Activated CD4-positive, alpha-beta memory T cell treated with anti-CD3 and anti-CD28 coated beads, Interleukin-2, amount 10 ng/mL, durations not matched to agents 7 days and 5 days (primary cell): ENCODE results near the gene RBBP9. TPM values are rescaled to one million over a fixed set of nuclear protein-coding genes. Genes with fewer than 3 reads are reported as not detected.
"Not testable (repeated sequence)": the region's sequence is repeated elsewhere in the genome, so short reads cannot be mapped to it uniquely, and the experiment has no call there.

Experiments used
- CTCF ChIA-PET: fragments of 350-600 bp; sonication (Branson Sonifier 250); formaldehyde crosslinking; loops from one replicate; lab custom pipeline; 2021; ENCODE audit warnings: antibody characterized with exemption, inconsistent platforms; lab: Charles Lee
- POLR2A ChIA-PET: fragments of 350-600 bp; sonication (Branson Sonifier 250); formaldehyde crosslinking; loops from one replicate; lab custom pipeline; 2021; ENCODE audit warnings: antibody characterized with exemption; lab: Charles Lee
- DNase-seq: peaks from one replicate; pipeline ENCODE4 v3.0.0-alpha.2; 2020
- H3K27ac Mint-ChIP-seq: one replicate; pipeline ENCODE4 v1.8.0; 2021; ENCODE audit warnings: mild to moderate bottlenecking, mixed read lengths
- H3K27me3 Mint-ChIP-seq: one replicate; pipeline ENCODE4 v1.8.0; 2021; ENCODE audit warnings: mixed read lengths
- H3K36me3 Mint-ChIP-seq: one replicate; pipeline ENCODE4 v1.8.0; 2021; ENCODE audit warnings: low read depth, mixed read lengths
- H3K4me1 Mint-ChIP-seq: one replicate; pipeline ENCODE4 v1.8.0; 2021; ENCODE audit warnings: mixed read lengths
- H3K4me3 Mint-ChIP-seq: one replicate; pipeline ENCODE4 v1.8.0; 2021; ENCODE audit warnings: mild to moderate bottlenecking, mixed read lengths
- H3K9me3 Mint-ChIP-seq: one replicate; pipeline ENCODE4 v1.8.0; 2021; ENCODE audit warnings: mixed read lengths
- total RNA-seq, 2 experiments: library from RNA; stranded (reverse); gene quantifications; one replicate each; pipeline ENCODE4 v1.2.3, GENCODE V29; 2021

The RBBP9 gene
- 10 to 100 TPM; 18.0 to 20.4 TPM for total RNA-seq

DNA sequence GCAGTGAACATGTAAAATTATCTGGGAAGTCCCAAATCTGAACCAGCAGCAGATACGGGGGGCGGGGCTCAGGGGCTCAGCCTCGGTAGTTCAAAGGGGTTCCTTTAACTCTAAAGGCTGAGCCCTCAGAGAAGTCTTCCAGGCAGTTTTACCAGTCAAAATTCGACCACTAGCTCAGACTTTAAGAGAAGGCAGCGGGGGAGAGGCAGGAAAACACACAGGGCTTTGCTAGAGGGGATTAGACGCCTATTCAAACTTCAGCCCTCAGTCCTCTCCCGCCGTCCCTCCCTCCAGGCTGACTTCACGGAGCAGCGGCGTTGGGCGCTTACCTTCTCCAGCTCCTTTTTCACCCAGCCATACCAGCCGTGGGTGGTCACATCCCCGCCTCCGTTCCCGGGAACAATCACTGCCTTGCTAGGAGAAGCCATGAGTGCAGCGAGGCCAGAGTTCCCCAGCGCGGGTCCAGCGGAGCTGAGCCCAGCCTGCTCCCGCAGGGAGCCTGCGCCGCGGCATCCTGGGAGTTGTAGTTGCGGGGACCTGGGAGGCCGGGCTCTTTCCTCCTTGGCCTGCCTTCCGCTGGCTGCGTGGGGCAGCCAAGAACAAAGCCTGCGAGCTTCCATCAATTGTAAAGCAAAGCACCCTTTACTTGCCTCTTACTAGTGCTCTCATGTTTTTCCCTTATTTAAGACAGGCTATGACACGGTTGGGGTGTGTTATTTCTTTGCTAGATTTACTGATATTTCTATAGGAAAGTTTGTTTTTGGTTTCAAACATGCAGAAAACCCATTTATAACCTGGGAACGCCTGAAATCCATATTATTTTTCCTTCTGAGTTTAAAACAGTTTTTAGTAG lies at the start of gene RBBP9:
Gene RBBP9, minus strand, starts transcription at position 486 of the 853 bp plus-strand sequence. Its CDS starts 58 bp downstream, at position 428.
- ChIA-PET POLR2A (interaction anchor here (1.0 to 4.7 kb wide), 8 partner anchors 10 to 359 kb away, joined by 3 to 143 read pairs (median 5); partner anchors contain the start of genes DZANK1, KAT14, PET117 and POLR3F), CTCF (interaction anchor here (0.7 to 4.3 kb wide), 2 partner anchors 10 to 30 kb away, joined by 3 to 30 read pairs; partner anchors contain the start of genes DZANK1, POLR3F and SEC23B)
- H3K27me3 Mint-ChIP-seq, result no peaks in the 10 kb centered on the region
- H3K27ac Mint-ChIP-seq, result peak within 1 kb of the TSS; percentile 77
- H3K36me3 Mint-ChIP-seq, result peaks cover 13% of the 10 kb centered on the region
- peak within 1 kb of the TSS; percentile 98 for H3K4me3 Mint-ChIP-seq
- no peaks in the 10 kb centered on the region for H3K9me3 Mint-ChIP-seq
- peaks cover 26% of the 10 kb centered on the region for H3K4me1 Mint-ChIP-seq
- peak; percentile 79 for DNase-seq

DNA sequence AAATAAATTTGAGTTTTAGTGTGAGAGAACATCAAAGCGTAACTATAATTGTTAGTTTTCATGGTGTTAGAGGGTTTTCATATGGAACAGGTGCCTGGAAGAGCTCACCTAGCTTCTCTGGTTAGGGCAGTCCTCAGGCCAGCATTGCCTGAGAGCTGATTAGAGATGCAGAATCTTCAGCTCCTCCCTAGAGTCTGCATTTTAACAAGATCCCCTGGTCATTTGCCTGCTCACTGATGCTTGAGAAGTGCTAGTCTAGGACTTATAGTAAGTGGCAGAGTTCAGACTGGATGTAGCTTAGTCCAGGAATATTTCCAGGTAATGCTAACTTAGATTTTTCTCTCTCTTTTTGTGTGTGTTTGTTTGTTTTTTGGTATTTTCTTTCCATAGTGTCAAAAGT lies 48.5 kb upstream of the RBBP9 start:
- no peak overlapping the region for H3K27ac Mint-ChIP-seq
- no peak overlapping the region for H3K4me3 Mint-ChIP-seq
- no peak for DNase-seq
- H3K27me3 Mint-ChIP-seq, result no peaks in the 10 kb centered on the region
- H3K36me3 Mint-ChIP-seq, result peaks cover 66% of the 10 kb centered on the region
- POLR2A ChIA-PET, result interaction anchor here (1.2 kb wide), 1 partner anchor 21 kb away, joined by 4 read pairs; the partner anchor contains the start of gene SMIM26
- CTCF ChIA-PET, result interaction anchor here (0.6 kb wide), 1 partner anchor 40 kb away, joined by 4 read pairs; no protein-coding TSS in a partner anchor
- no peaks in the 10 kb centered on the region for H3K9me3 Mint-ChIP-seq
- H3K4me1 Mint-ChIP-seq, result no peaks in the 10 kb centered on the region

DNA sequence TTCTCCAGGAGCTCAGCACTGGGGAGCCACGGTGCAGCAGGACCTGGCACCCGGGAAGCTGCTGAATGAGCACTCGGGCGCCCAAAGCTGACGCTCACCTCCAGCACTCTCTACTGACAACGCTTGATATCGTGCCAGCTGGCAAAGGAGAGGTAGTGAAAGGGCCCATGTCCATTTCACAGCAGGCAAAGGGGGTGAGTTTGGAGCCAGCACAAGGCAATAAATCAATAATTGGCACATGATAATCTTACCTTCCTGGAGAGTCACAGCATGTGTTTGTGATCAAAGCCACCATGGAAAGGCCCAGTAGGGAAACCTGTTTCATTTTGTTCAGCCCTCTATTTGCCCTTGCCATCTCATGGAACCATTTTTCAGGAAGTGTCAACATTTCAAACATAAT lies 46.9 kb upstream of the RBBP9 start:
- POLR2A ChIA-PET, result no interaction called here
- Mint-ChIP-seq H3K9me3 (no peaks in the 10 kb centered on the region), H3K27me3 (no peaks in the 10 kb centered on the region), H3K27ac (no peak overlapping the region), H3K36me3 (peaks cover 69% of the 10 kb centered on the region), H3K4me1 (no peaks in the 10 kb centered on the region), H3K4me3 (no peak overlapping the region)
- DNase-seq, result no peak
- CTCF ChIA-PET, result no interaction called here

DNA sequence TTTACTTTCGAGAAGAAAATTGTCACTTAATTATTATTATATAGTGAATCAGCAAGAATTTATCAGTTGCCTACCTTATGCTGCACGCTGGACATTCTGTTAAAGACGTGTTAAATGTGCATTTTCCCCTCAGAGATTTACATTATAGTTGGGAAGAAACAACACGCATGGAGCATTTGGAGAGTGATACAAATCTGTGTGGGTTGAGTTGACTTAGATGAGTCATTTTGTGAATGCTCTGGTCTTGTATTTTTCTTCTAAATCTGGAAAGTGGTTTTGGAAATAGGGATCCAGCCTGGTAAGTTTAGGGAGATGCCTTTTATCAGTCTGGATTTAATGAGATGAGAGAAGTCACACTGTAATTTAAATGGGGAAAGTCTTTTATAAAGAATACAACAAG lies 46.2 kb upstream of the RBBP9 start:
- no peak for DNase-seq
- Mint-ChIP-seq H3K4me3 (no peak overlapping the region), H3K27me3 (no peaks in the 10 kb centered on the region), H3K27ac (no peak overlapping the region), H3K4me1 (no peaks in the 10 kb centered on the region), H3K9me3 (no peaks in the 10 kb centered on the region), H3K36me3 (peaks cover 70% of the 10 kb centered on the region)
- CTCF ChIA-PET, result no interaction called here
- POLR2A ChIA-PET, result no interaction called here

- H3K27ac Mint-ChIP-seq, result no peak overlapping the region
- no peak for DNase-seq
- no peaks in the 10 kb centered on the region for H3K9me3 Mint-ChIP-seq
- H3K4me3 Mint-ChIP-seq, result no peak overlapping the region
- no peaks in the 10 kb centered on the region for H3K27me3 Mint-ChIP-seq
- no peaks in the 10 kb centered on the region for H3K4me1 Mint-ChIP-seq
- peaks cover 72% of the 10 kb centered on the region for H3K36me3 Mint-ChIP-seq
- ChIA-PET POLR2A (no interaction called here), CTCF (no interaction called here)
Measured at GRCh38 chr20:18541741-18542140, 44.7 kb upstream of the RBBP9 start.

DNA sequence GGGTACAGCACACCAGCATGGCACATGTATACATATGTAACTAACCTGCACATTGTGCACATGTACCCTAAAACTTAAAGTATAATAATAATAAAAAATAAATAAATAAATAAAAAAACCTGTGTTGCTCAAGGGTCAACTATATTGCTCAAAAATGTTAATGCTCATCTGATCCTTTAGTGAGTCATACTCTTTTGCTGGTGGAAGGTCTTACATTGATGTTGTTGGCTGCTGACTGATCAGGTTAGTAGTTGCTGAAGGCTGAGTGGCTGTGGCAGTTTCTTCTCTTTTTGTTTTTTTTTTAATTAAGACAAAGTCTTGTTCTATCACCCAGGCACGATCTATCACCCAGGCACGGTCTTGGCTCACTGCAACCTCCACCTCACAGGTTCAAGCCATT lies 40.6 kb upstream of the RBBP9 start:
- no peak overlapping the region for H3K4me3 Mint-ChIP-seq
- H3K4me1 Mint-ChIP-seq, result no peaks in the 10 kb centered on the region
- ChIA-PET CTCF (no interaction called here), POLR2A (no interaction called here)
- no peaks in the 10 kb centered on the region for H3K9me3 Mint-ChIP-seq
- DNase-seq, result no peak
- H3K27ac Mint-ChIP-seq, result no peak overlapping the region
- H3K36me3 Mint-ChIP-seq, result peaks cover 68% of the 10 kb centered on the region
- H3K27me3 Mint-ChIP-seq, result no peaks in the 10 kb centered on the region

DNA sequence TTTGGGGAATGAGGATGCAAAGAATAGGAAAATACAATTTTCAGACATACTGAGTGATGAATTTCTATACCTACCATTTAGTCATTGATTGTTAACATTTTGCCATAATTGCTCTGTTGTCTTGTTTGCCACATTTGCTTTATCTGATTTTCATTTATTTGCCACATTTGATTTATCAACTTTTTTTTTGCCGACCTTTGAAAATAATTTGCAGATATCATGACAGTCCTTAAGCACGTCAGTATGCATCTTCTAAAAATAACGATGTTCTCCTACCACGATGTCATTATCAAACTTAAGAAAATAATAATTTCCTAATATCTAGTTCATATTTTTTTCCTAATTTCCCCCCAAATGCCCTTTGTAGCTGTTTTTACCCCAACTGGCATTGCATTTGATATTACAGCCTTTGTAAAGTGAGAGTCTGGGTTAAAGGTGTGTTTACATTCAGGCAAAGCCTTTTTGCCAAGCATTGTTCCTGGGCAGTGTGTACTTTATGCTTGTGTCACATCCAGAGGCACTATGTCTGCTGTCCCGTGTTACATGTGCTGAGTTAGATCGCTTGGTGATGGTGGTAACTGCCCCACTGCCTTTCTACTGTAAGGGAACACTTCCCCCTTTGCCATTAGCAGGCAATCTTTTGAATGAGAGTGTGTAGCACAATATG lies 37.1 kb upstream of the RBBP9 start:
- Mint-ChIP-seq H3K4me3 (no peak overlapping the region), H3K27me3 (no peaks in the 10 kb centered on the region), H3K36me3 (peaks cover 80% of the 10 kb centered on the region), H3K27ac (no peak overlapping the region), H3K9me3 (no peaks in the 10 kb centered on the region), H3K4me1 (no peaks in the 10 kb centered on the region)
- POLR2A ChIA-PET, result interaction anchor here (1.5 to 1.9 kb wide), 2 partner anchors 13 to 26 kb away, joined by 4 read pairs; partner anchors contain the start of gene SEC23B
- CTCF ChIA-PET, result no interaction called here
- DNase-seq, result no peak

DNA sequence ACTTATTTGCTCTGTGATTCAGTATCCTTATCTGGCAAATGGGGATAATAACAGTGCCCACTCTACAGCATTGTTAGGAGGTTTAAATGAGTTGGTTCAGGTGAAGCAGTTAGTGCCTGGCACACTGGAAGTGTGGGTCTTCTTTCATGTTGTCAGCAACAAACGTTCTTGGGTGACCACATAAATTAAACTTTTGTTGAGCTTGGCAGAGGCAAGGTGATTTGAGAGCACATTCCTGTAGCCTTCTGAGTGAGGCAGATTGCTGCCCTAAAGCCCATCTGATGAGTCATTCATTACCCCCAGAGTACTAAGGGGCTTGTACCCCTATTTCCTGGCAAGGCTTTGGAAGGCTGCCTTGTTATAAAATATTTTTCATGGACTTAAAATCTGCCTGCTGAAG lies 36.5 kb upstream of the RBBP9 start:
- H3K4me3 Mint-ChIP-seq, result no peak overlapping the region
- H3K27me3 Mint-ChIP-seq, result no peaks in the 10 kb centered on the region
- H3K36me3 Mint-ChIP-seq, result peaks cover 82% of the 10 kb centered on the region
- CTCF ChIA-PET, result no interaction called here
- DNase-seq, result no peak
- no peaks in the 10 kb centered on the region for H3K9me3 Mint-ChIP-seq
- H3K27ac Mint-ChIP-seq, result no peak overlapping the region
- H3K4me1 Mint-ChIP-seq, result no peaks in the 10 kb centered on the region
- POLR2A ChIA-PET, result interaction anchor here (1.9 kb wide), 1 partner anchor 26 kb away, joined by 4 read pairs; the partner anchor contains the start of gene SEC23B

- DNase-seq, result no peak
- no peaks in the 10 kb centered on the region for H3K4me1 Mint-ChIP-seq
- CTCF ChIA-PET, result no interaction called here
- no peaks in the 10 kb centered on the region for H3K9me3 Mint-ChIP-seq
- peaks cover 85% of the 10 kb centered on the region for H3K36me3 Mint-ChIP-seq
- H3K4me3 Mint-ChIP-seq, result no peak overlapping the region
- no peaks in the 10 kb centered on the region for H3K27me3 Mint-ChIP-seq
- no peak overlapping the region for H3K27ac Mint-ChIP-seq
- POLR2A ChIA-PET, result no interaction called here
Measured at GRCh38 chr20:18532626-18533025, 35.6 kb upstream of the RBBP9 start.

GRCh38 chr20:18529041-18529440 lies 32.0 kb upstream of the RBBP9 start:
- Mint-ChIP-seq H3K36me3 (peaks cover 87% of the 10 kb centered on the region), H3K4me3 (no peak overlapping the region), H3K4me1 (no peaks in the 10 kb centered on the region), H3K27ac (no peak overlapping the region), H3K27me3 (no peaks in the 10 kb centered on the region), H3K9me3 (no peaks in the 10 kb centered on the region)
- ChIA-PET CTCF (interaction anchor here (1.4 kb wide), 1 partner anchor 36 kb away, joined by 3 read pairs; no protein-coding TSS in a partner anchor), POLR2A (interaction anchor here (1.0 to 2.9 kb wide), 3 partner anchors 13 to 32 kb away, joined by 3 to 11 read pairs (median 4); partner anchors contain the start of genes RBBP9 and SEC23B)
- DNase-seq, result no peak

- DNase-seq, result no peak
- H3K27ac Mint-ChIP-seq, result no peak overlapping the region
- POLR2A ChIA-PET, result interaction anchor here (1.6 to 2.9 kb wide), 2 partner anchors 12 to 21 kb away, joined by 3 to 11 read pairs; partner anchors contain the start of gene SEC23B
- no peaks in the 10 kb centered on the region for H3K4me1 Mint-ChIP-seq
- CTCF ChIA-PET, result no interaction called here
- H3K27me3 Mint-ChIP-seq, result no peaks in the 10 kb centered on the region
- H3K4me3 Mint-ChIP-seq, result no peak overlapping the region
- peaks cover 77% of the 10 kb centered on the region for H3K36me3 Mint-ChIP-seq
- no peaks in the 10 kb centered on the region for H3K9me3 Mint-ChIP-seq
Measured at GRCh38 chr20:18527836-18528235, 30.8 kb upstream of the RBBP9 start.

GRCh38 chr20:18527339-18527738 lies 30.3 kb upstream of the RBBP9 start:
- Mint-ChIP-seq H3K4me3 (no peak overlapping the region), H3K27ac (no peak overlapping the region), H3K4me1 (no peaks in the 10 kb centered on the region), H3K27me3 (no peaks in the 10 kb centered on the region), H3K36me3 (peaks cover 72% of the 10 kb centered on the region), H3K9me3 (no peaks in the 10 kb centered on the region)
- ChIA-PET CTCF (no interaction called here), POLR2A (no interaction called here)
- DNase-seq, result no peak

- H3K4me3 Mint-ChIP-seq, CTCF ChIA-PET, H3K27ac Mint-ChIP-seq, H3K9me3 Mint-ChIP-seq, H3K27me3 Mint-ChIP-seq, H3K4me1 Mint-ChIP-seq, DNase-seq, POLR2A ChIA-PET: not testable (repeated sequence)
- H3K36me3 Mint-ChIP-seq, result peaks cover 66% of the 10 kb centered on the region
Measured at GRCh38 chr20:18526761-18527160, 29.7 kb upstream of the RBBP9 start.
